ENCODE data around the gene FOXP2.

Gene FOXP2

DNA sequence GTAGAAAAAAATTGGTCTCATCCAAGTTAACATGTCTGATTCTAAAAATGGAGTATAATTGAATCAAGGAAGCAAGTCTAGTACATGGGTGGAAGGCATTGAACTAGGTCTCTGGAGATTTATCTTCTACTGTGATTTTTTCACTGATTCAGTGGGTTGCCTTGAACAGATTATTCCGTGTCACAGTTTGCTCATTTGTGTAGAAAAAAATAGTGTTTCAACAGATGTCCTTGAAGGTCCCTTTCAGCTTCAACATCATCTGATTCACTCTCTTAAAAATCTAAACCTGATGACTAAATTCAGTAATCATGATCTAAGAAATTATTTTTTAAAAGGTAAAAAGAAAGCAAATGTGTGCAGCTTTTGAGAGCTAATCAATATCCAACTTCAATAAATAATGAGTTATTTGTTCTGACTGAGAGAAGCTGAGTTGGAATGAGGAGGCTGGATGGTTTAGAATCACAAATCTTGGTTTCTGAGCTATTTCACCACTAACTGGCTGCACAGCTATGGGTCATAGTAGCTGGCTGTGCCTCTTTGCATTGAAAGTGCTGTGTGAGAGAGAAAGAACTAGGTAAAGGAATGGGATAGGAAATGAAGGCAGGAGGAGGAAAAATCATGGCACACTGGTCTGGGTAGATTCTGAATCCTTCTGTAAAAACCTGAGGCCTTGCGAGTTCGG lies 285.8 kb downstream of the FOXP2 start:
- no peaks in the 10 kb centered on the region for H3K36me3 ChIP-seq (ENCODE audit: control insufficient read depth, insufficient read depth, low read length)
- no peak overlapping the region for H3K4me3 ChIP-seq (replicated peaks; ENCODE audit: low read depth, low read length)
- no peak for DNase-seq (ENCODE audit: extremely low read depth, insufficient read length)
- no peaks in the 10 kb centered on the region for H3K27me3 ChIP-seq (replicated peaks; ENCODE audit: control insufficient read depth, insufficient read depth, low read length)
- TF ChIP-seq, protein P1, sequence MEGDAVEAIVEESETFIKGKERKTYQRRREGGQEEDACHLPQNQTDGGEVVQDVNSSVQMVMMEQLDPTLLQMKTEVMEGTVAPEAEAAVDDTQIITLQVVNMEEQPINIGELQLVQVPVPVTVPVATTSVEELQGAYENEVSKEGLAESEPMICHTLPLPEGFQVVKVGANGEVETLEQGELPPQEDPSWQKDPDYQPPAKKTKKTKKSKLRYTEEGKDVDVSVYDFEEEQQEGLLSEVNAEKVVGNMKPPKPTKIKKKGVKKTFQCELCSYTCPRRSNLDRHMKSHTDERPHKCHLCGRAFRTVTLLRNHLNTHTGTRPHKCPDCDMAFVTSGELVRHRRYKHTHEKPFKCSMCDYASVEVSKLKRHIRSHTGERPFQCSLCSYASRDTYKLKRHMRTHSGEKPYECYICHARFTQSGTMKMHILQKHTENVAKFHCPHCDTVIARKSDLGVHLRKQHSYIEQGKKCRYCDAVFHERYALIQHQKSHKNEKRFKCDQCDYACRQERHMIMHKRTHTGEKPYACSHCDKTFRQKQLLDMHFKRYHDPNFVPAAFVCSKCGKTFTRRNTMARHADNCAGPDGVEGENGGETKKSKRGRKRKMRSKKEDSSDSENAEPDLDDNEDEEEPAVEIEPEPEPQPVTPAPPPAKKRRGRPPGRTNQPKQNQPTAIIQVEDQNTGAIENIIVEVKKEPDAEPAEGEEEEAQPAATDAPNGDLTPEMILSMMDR (IDR thresholded peaks at IDR 0.05; ENCODE audit: insufficient read depth, low read length, poor library complexity, severe bottlenecking), result no peak

DNA sequence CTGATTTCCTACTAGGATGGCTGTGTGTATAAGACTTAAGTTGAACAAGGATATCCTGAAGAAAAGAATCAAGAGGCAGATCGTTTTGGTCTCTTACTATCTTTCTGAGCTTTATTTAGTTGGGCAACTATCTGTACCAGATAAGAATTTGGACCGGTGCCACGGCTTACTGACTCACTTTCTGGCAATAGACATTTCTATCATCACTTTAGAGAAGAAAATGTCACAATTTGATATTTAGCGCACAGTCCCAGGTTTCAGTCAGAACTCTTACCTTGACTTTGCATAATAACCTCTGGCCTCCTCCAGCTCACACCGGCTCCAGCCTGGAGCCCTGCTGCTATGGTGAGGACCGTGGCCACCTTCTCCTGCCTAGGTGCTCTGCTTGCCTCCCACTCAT lies 289.1 kb downstream of the FOXP2 start:
- DNase-seq (ENCODE audit: extremely low read depth, insufficient read length), result no peak
- no peaks in the 10 kb centered on the region for H3K27me3 ChIP-seq (replicated peaks; ENCODE audit: control insufficient read depth, insufficient read depth, low read length)
- TF ChIP-seq, protein P1 (IDR thresholded peaks at IDR 0.05; ENCODE audit: insufficient read depth, low read length, poor library complexity, severe bottlenecking), result no peak

GRCh38 chr7:114708646-114709045 lies 294.0 kb downstream of the FOXP2 start:
- Histone ChIP-seq H3K27me3 (replicated peaks; ENCODE audit: control insufficient read depth, insufficient read depth, low read length) (no peaks in the 10 kb centered on the region), H3K36me3 (ENCODE audit: control insufficient read depth, insufficient read depth, low read length) (no peaks in the 10 kb centered on the region), H3K4me3 (replicated peaks; ENCODE audit: low read depth, low read length) (no peak overlapping the region)
- TF ChIP-seq, protein P1 (IDR thresholded peaks at IDR 0.05; ENCODE audit: insufficient read depth, low read length, poor library complexity, severe bottlenecking), result no peak
- DNase-seq (ENCODE audit: extremely low read depth, insufficient read length), result no peak

More for the DNA sequence above, 289.1 kb downstream of the FOXP2 start:
- Histone ChIP-seq H3K36me3 (ENCODE audit: control insufficient read depth, insufficient read depth, low read length) (no peaks in the 10 kb centered on the region), H3K4me3 (replicated peaks; ENCODE audit: low read depth, low read length) (no peak overlapping the region)

DNA sequence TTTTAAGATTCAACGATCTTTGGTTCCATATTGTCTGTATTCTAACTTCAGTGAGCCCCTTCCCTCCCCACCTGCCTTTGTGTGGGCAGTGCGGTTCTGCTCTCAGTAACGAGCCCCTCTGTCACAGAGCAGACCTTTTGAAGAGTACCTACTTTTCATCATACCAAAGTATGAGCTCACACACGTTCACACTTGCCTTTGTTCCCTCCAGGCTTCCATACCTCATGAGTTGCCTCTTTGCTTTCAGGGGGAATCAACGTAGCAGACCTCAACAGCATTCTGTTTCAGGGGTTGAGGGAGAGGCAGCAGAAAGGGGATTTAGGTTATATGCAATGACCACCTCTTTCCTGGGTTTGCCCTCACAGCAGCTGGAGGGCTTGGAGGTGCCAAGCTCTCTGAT lies 295.9 kb downstream of the FOXP2 start:
- H3K36me3 ChIP-seq (ENCODE audit: control insufficient read depth, insufficient read depth, low read length), result no peaks in the 10 kb centered on the region
- H3K4me3 ChIP-seq (replicated peaks; ENCODE audit: low read depth, low read length), result no peak overlapping the region
- TF ChIP-seq, protein P1 (IDR thresholded peaks at IDR 0.05; ENCODE audit: insufficient read depth, low read length, poor library complexity, severe bottlenecking), result no peak
- no peak for DNase-seq (ENCODE audit: extremely low read depth, insufficient read length)
- no peaks in the 10 kb centered on the region for H3K27me3 ChIP-seq (replicated peaks; ENCODE audit: control insufficient read depth, insufficient read depth, low read length)

DNA sequence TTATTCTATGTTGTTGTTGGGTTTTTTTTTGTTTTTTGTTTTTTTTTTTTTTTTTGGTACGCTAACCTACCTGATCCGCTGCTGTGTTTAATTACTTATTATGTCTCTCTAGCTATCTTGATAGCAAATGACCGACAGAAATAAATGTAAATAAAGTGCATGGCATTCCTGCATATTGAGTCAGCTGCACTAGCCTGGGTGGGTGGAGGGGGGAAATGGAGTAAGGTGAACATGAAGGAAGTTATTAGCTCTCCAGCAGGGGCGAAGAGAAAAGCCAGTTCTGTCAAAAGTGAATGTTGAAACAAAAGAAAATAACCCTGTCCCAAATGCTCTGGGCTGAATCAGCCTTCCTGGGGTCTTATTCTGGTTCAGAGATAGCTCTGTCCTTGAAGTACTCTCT lies 296.6 kb downstream of the FOXP2 start:
- DNase-seq (ENCODE audit: extremely low read depth, insufficient read length), result no peak
- Histone ChIP-seq H3K36me3 (ENCODE audit: control insufficient read depth, insufficient read depth, low read length) (no peaks in the 10 kb centered on the region), H3K4me3 (replicated peaks; ENCODE audit: low read depth, low read length) (no peak overlapping the region), H3K27me3 (replicated peaks; ENCODE audit: control insufficient read depth, insufficient read depth, low read length) (no peaks in the 10 kb centered on the region)
- TF ChIP-seq, protein P1 (IDR thresholded peaks at IDR 0.05; ENCODE audit: insufficient read depth, low read length, poor library complexity, severe bottlenecking), result no peak

DNA sequence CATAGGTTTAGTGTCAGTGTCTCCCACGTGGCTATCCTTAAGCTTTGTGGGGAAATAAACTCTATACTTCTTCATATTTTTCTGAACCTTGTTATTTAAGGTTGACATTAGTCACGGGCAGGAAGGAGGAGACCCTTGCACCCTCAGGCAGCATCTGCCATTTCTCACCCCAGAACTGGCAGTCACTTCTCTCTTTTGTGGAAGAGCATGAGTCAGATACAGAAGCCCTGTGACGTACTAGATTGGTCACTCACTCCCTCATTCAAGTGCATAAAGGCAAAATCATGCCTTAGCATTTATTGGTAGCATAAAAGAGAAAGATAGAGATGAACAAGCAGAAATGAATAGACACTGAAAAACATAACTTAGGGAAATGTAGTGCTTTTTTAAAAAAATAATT lies 301.3 kb downstream of the FOXP2 start:
- TF ChIP-seq, protein P1 (IDR thresholded peaks at IDR 0.05; ENCODE audit: insufficient read depth, low read length, poor library complexity, severe bottlenecking), result no peak
- no peaks in the 10 kb centered on the region for H3K36me3 ChIP-seq (ENCODE audit: control insufficient read depth, insufficient read depth, low read length)
- no peak for DNase-seq (ENCODE audit: extremely low read depth, insufficient read length)
- no peaks in the 10 kb centered on the region for H3K27me3 ChIP-seq (replicated peaks; ENCODE audit: control insufficient read depth, insufficient read depth, low read length)
- H3K4me3 ChIP-seq (replicated peaks; ENCODE audit: low read depth, low read length), result no peak overlapping the region

Data from GM06990 (cell line).